Esophagus muscularis mucosa (tissue), 3 donors: ENCODE data around the gene EPB41.

ENCODE experiments used
- POLR2A ChIP-seq: fragments of 450-650 bp; IDR thresholded peaks from one replicate; pipeline ENCODE4 v1.6.1; 2017; ENCODE audit warnings: antibody characterized with exemption, moderate library complexity, mild to moderate bottlenecking, low read depth
- TF ChIP-seq, protein P1 (sequence below), 3 experiments: fragments of 200-600 bp in 2 of 3; fragments of 450-650 bp in 1 of 3; sonication (generic) in 2 of 3; IDR thresholded peaks; one replicate each; pipeline ENCODE4 v1.5.1; 2017 to 2019; ENCODE audit warnings: antibody characterized with exemption in 3 of 3, mild to moderate bottlenecking in 2 of 3, moderate library complexity in 1 of 3

DNA sequence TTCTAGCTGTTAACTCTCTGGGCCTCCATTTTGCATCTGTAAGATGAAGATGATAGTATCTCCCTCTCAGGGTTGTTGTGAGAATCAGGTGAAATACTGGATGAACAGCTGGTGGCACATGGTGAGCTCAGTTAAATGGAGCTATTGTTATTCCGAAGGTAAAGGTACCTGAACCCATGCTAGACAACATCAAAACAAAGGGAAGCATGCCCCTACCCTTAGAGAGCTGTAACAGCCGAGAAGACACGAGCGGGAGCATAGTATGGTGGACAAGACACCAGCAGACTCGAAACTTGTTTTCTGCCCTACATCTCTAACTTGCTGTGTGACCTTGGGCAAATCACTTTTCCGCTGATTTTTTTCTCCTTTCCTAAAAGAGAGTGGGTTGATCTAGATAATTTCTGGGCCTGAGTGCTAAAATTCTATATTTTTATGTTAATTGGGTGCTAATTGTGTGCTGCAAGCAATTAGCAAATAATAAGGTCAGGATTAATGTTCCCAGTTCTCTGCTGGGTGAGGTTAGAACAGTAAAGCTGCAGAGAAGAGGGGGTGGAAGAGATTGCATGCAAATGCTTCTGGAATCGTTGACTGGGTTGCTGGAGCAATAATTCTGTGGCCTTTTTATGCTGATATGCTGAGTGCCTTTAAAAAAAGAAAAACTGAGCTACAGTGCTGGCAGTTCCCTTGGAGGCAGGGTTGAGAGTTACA is 198.5 kb downstream of the EPB41 start:
- TF ChIP-seq POLR2A: no peak
- TF ChIP-seq, protein P1, sequence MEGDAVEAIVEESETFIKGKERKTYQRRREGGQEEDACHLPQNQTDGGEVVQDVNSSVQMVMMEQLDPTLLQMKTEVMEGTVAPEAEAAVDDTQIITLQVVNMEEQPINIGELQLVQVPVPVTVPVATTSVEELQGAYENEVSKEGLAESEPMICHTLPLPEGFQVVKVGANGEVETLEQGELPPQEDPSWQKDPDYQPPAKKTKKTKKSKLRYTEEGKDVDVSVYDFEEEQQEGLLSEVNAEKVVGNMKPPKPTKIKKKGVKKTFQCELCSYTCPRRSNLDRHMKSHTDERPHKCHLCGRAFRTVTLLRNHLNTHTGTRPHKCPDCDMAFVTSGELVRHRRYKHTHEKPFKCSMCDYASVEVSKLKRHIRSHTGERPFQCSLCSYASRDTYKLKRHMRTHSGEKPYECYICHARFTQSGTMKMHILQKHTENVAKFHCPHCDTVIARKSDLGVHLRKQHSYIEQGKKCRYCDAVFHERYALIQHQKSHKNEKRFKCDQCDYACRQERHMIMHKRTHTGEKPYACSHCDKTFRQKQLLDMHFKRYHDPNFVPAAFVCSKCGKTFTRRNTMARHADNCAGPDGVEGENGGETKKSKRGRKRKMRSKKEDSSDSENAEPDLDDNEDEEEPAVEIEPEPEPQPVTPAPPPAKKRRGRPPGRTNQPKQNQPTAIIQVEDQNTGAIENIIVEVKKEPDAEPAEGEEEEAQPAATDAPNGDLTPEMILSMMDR (IDR thresholded peaks at IDR 0.05): no peak
